ENCODE data around the gene CAPZA1. TPM values are rescaled to one million over a fixed set of nuclear protein-coding genes. Genes with fewer than 3 reads are reported as not detected.

The CAPZA1 gene
- total RNA-seq, 1 experiment from 2014 or later: 108 TPM

GRCh38 chr1:112579801-112580510 lies 39.7 kb upstream of the CAPZA1 start:
- Histone ChIP-seq H3K4me1 (ENCODE audit: insufficient read depth, low read length) (no peaks in the 10 kb centered on the region), H2BK15ac (ENCODE audit: low read depth, low read length) (no peak overlapping the region), H3K4ac (ENCODE audit: low read depth, low read length) (no peak overlapping the region), H3K18ac (ENCODE audit: insufficient read length, low read depth, low read length) (no peak overlapping the region), H3K4me2 (ENCODE audit: insufficient read depth, insufficient read length, low read length) (no peak overlapping the region), H2BK20ac (ENCODE audit: low read depth, low read length, poor library complexity, severe bottlenecking) (no peak overlapping the region), H3K9me3 (ENCODE audit: control insufficient read depth, low read depth, low read length) (no peaks in the 10 kb centered on the region), H2BK5ac (ENCODE audit: insufficient read length, low read length) (no peak overlapping the region), H3K23ac (ENCODE audit: insufficient read length, low read depth, low read length) (no peak overlapping the region), H3K79me1 (ENCODE audit: insufficient read depth, low read depth, low read length, poor library complexity, severe bottlenecking) (no peaks in the 10 kb centered on the region), H4K8ac (replicated peaks; ENCODE audit: insufficient read length, low read depth, low read length) (no peak overlapping the region), H2AFZ (ENCODE audit: low read length) (no peak overlapping the region), H2AK5ac (ENCODE audit: insufficient read length, low read length) (no peak overlapping the region), H3K9ac (ENCODE audit: extremely low read depth, insufficient read length, low read length) (no peak overlapping the region), H3T11ph (ENCODE audit: low read length) (no peak overlapping the region), H2BK120ac (ENCODE audit: low read depth, low read length, poor library complexity, severe bottlenecking) (no peak overlapping the region), H3K27ac (ENCODE audit: insufficient read length, low read depth, low read length) (no peak overlapping the region), H3K23me2 (ENCODE audit: insufficient read length, low read depth, low read length, poor library complexity, severe bottlenecking) (no peaks in the 10 kb centered on the region), H3K56ac (ENCODE audit: insufficient read length, low read depth, low read length) (no peak overlapping the region), H4K91ac (ENCODE audit: insufficient read length, low read depth, low read length) (no peak overlapping the region), H4K20me1 (ENCODE audit: control insufficient read depth, insufficient read depth, insufficient read length) (no peaks in the 10 kb centered on the region), H3K79me2 (ENCODE audit: insufficient read depth, low read length) (no peaks in the 10 kb centered on the region), H4K5ac (ENCODE audit: insufficient read length, low read depth, low read length) (no peak overlapping the region), H2BK12ac (ENCODE audit: insufficient read length, low read depth, low read length) (no peak overlapping the region), H3K27me3 (ENCODE audit: insufficient read depth, low read length) (no peaks in the 10 kb centered on the region), H3K14ac (ENCODE audit: insufficient read depth, low read length) (no peak overlapping the region)
- DNase-seq: no peak
- H3K9me3 Mint-ChIP-seq: no peaks in the 10 kb centered on the region
- no peaks in the 10 kb centered on the region for H3K4me1 Mint-ChIP-seq
- peaks cover 5 to 32% (median 32%) of the 10 kb centered on the region in 3 experiments; a peak in 6 of 7 replicates for H3K36me3 Mint-ChIP-seq (ENCODE audit: insufficient read depth in 1 of 3, low read depth in 3 of 3)
- H3K4me3 Mint-ChIP-seq: no peak overlapping the region
- TF ChIP-seq CTCF (conservative IDR thresholded peaks at IDR 0.05): no peak
- no CpG with 5 or more reads among the region's 5 CpGs for WGBS (ENCODE audit: extremely low coverage, insufficient read length, low lambda C conversion rate)
- H3K27ac Mint-ChIP-seq: no peak overlapping the region
- H3K27me3 Mint-ChIP-seq (ENCODE audit: low read depth): no peaks in the 10 kb centered on the region

Data from H9 (cell line).